GM23338 (cell line): ENCODE results near the gene IL10.

Source experiments
- CREB1 ChIP-seq: fragments of 250-450 bp; sonication (Bioruptor Pico); IDR thresholded peaks from 2 replicates; pipeline ENCODE4 v1.5.0; 2020; ENCODE audit warnings: low read depth, mild to moderate bottlenecking, moderate library complexity
- CTCF ChIP-seq, 2 experiments: fragments of 200-600 bp in 1 of 2; sonication (generic) in 1 of 2; conservative IDR thresholded peaks; 2 replicates each; pipeline versions ENCODE4 v1.5.1 to v1.6.1; 2016 to 2017; ENCODE audit warnings: antibody characterized with exemption in 2 of 2, low read depth in 2 of 2, mild to moderate bottlenecking in 2 of 2, moderate library complexity in 1 of 2
- POLR2AphosphoS5 ChIP-seq: IDR thresholded peaks from 2 replicates; pipeline ENCODE4 v1.6.1; 2016; ENCODE audit warnings: antibody characterized with exemption, low read depth
- TF ChIP-seq, protein P1 (sequence below): IDR thresholded peaks from one replicate; pipeline ENCODE4 v1.6.1; 2018; ENCODE audit warnings: antibody characterized with exemption; ENCODE audit not compliant: unreplicated experiment

- no peak for TF ChIP-seq CTCF (conservative IDR thresholded peaks at IDR 0.05; ENCODE audit: low read depth in 2 of 2)
- TF ChIP-seq, protein P1, sequence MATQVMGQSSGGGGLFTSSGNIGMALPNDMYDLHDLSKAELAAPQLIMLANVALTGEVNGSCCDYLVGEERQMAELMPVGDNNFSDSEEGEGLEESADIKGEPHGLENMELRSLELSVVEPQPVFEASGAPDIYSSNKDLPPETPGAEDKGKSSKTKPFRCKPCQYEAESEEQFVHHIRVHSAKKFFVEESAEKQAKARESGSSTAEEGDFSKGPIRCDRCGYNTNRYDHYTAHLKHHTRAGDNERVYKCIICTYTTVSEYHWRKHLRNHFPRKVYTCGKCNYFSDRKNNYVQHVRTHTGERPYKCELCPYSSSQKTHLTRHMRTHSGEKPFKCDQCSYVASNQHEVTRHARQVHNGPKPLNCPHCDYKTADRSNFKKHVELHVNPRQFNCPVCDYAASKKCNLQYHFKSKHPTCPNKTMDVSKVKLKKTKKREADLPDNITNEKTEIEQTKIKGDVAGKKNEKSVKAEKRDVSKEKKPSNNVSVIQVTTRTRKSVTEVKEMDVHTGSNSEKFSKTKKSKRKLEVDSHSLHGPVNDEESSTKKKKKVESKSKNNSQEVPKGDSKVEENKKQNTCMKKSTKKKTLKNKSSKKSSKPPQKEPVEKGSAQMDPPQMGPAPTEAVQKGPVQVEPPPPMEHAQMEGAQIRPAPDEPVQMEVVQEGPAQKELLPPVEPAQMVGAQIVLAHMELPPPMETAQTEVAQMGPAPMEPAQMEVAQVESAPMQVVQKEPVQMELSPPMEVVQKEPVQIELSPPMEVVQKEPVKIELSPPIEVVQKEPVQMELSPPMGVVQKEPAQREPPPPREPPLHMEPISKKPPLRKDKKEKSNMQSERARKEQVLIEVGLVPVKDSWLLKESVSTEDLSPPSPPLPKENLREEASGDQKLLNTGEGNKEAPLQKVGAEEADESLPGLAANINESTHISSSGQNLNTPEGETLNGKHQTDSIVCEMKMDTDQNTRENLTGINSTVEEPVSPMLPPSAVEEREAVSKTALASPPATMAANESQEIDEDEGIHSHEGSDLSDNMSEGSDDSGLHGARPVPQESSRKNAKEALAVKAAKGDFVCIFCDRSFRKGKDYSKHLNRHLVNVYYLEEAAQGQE: no peak
- TF ChIP-seq POLR2AphosphoS5: no peak
- no peak for TF ChIP-seq CREB1 (CRISPR knock-in tag)
Measured at GRCh38 chr1:206723805-206724472, 48.4 kb downstream of the IL10 start.
